ENCODE results near the gene NSG2.

The NSG2 gene

GRCh38 chr5:174119468-174119881 lies 74.0 kb downstream of the NSG2 start:
- DNase-seq (ENCODE audit: low read depth) = no peak
- TF ChIP-seq CTCF (conservative IDR thresholded peaks at IDR 0.05; ENCODE audit: control insufficient read depth, insufficient read depth, low read depth, low read length) = no peak
- H3K4me3 ChIP-seq (ENCODE audit: control insufficient read depth, low read depth, low read length) = no peak overlapping the region

- no peak for TF ChIP-seq CTCF (conservative IDR thresholded peaks at IDR 0.05; ENCODE audit: control insufficient read depth, insufficient read depth, low read depth, low read length)
Observed at GRCh38 chr5:174120401-174121005, 75.0 kb downstream of the NSG2 start.

GRCh38 chr5:174134545-174134944 lies 89.0 kb downstream of the NSG2 start:
- no peak overlapping the region for H3K4me3 ChIP-seq (ENCODE audit: control insufficient read depth, low read depth, low read length)
- DNase-seq (ENCODE audit: low read depth) = no peak
- no peak for TF ChIP-seq CTCF (conservative IDR thresholded peaks at IDR 0.05; ENCODE audit: control insufficient read depth, insufficient read depth, low read depth, low read length)

More at GRCh38 chr5:174120401-174121005, 75.0 kb downstream of the NSG2 start:
- DNase-seq (ENCODE audit: low read depth) = no peak
- no peak overlapping the region for H3K4me3 ChIP-seq (ENCODE audit: control insufficient read depth, low read depth, low read length)

- no peak for TF ChIP-seq CTCF (conservative IDR thresholded peaks at IDR 0.05; ENCODE audit: control insufficient read depth, insufficient read depth, low read depth, low read length)
Observed at GRCh38 chr5:174139623-174140022, 94.1 kb downstream of the NSG2 start.

GRCh38 chr5:174140452-174141020 lies 95.0 kb downstream of the NSG2 start:
- no peak for DNase-seq (ENCODE audit: low read depth)
- no peak for TF ChIP-seq CTCF (conservative IDR thresholded peaks at IDR 0.05; ENCODE audit: control insufficient read depth, insufficient read depth, low read depth, low read length)
- no peak overlapping the region for H3K4me3 ChIP-seq (ENCODE audit: control insufficient read depth, low read depth, low read length)

More at GRCh38 chr5:174139623-174140022, 94.1 kb downstream of the NSG2 start:
- no peak overlapping the region for H3K4me3 ChIP-seq (ENCODE audit: control insufficient read depth, low read depth, low read length)
- no peak for DNase-seq (ENCODE audit: low read depth)

- no peak for DNase-seq (ENCODE audit: low read depth)
- no peak for TF ChIP-seq CTCF (conservative IDR thresholded peaks at IDR 0.05; ENCODE audit: control insufficient read depth, insufficient read depth, low read depth, low read length)
- H3K4me3 ChIP-seq (ENCODE audit: control insufficient read depth, low read depth, low read length) = no peak overlapping the region
Observed at GRCh38 chr5:174141398-174141797, 95.9 kb downstream of the NSG2 start.

All from fibroblast of mammary gland (primary cell).